Measurements from ENCODE around the gene MRGPRX1.
"Not testable (repeated sequence)": the region's sequence is repeated elsewhere in the genome, so short reads cannot be mapped to it uniquely, and the experiment has no call there.

Gene MRGPRX1

DNA sequence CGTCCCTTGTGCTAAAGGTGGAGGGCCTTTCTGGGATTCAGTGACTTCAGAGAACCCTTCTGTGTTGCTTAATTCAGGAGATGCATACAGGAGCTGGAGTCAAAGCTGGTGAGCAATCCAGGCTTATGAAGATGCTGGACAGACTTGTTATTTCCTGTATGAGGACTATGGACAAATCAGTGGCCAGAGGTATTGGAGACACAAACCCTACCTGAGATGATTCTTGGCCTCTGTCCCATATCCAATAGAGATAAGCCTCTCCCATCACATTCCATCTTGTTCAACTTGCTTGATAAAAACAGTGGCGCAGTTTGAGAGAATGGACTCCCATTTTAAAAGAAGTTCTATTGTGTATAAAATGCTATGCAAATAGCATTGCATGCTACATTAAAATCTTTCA, at the start of gene MRGPRX1:
TSS of gene MRGPRX1 (minus strand) at position 101 of the 400 bp plus-strand sequence. CDS start 4,630 bp downstream, outside the sequence.
- DNase-seq, result no peak

GRCh38 chr11:18987454-18988231, 48.4 kb upstream of the MRGPRX1 start:
- DNase-seq, result no peak

DNA sequence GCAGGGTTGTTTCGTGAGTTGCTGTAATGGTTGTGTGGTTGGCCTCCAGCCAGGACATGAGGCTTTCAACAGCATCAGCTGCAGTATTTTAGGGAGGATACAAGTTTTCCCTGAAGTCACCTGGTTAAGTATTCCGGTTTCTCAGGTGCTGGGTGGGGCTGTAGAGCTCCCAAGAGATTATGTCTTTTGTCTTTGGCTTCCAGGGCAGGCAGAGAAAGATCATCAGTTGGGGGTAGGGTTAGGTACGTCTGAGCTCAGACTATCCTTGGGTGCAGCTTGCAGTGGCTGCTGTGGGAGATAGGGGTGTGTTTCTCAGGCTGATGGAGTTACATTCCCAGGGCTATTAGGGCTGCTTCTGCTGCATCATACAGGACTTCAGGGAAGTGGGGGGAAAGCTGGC, 47.5 kb upstream of the MRGPRX1 start:
- no peak for DNase-seq

DNA sequence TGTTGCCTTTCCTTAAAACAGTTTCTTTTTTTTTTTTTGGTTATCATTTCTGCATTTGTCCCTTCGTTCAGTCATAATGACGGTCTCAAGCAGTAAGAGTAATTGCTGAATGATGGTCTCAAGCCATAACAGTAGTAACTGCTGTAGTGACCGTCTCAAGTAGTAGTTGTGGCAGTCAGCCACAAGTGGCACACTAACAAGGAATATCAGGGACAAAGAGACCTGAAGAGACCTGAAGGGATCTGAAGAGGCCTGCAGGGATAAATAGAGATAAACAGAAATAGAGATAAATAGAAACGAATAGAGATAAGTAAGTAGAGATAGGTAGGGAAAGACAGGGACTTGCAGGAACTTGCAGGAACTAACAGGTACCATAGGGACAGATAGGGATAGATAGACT, 42.7 kb upstream of the MRGPRX1 start:
- DNase-seq, result no peak

DNA sequence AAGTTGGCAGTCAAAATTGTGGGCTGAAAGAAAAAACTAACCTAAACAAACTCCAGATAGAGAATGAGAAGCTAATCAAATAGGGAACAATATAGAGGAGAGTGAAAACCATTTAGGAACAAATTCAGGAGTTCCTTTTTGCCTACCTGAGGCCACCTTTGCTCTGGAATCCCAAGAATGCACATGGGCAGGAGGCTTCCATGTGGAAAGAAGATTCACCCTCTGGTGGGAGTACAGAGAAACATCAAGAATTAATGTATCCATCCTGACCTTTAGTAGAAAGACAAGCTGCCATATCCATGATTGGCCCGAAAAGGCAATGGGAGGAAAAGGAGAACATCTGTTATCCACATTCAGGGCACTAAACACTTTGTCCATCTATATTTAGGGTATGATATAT, 35.0 kb upstream of the MRGPRX1 start:
- DNase-seq, result no peak

- no peak for DNase-seq
These were observed 33.1 kb upstream of the MRGPRX1 start for GRCh38 chr11:18972336-18972735.

- DNase-seq, result no peak
These were observed 30.5 kb upstream of the MRGPRX1 start for GRCh38 chr11:18969720-18970119.

DNA sequence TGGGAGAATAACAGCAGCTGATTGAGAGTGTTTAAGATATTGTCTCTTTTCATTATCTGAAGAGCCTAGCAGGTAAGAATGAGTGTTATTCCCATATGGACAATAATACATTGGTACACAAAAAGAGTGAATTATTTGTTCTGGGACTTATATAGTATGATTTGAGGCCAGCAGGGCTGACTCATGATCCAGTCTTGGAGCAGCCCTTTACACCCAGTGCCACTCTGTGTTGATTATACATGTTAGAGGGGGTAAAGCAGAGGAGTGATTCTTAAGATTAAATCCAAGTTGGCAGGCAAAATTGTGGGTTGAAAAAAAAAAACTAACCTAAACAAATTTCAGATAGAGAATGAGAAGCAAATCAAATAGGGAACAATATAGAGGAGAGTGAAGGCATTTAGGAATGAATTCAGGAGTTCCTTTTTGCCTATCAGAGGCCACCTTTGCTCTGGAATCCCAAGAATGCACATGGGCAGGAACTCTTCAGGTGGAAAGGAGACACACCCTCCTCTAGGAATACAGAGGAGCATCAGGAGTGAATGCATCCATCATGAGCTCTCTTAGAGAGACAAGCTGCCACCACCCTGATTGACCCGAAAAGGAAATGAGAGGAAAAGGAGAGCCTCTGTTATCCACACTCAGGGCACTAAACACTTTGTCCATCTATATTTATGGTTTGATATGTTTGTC, 19.2 kb upstream of the MRGPRX1 start:
- DNase-seq, result no peak

GRCh38 chr11:18956630-18957029, 17.4 kb upstream of the MRGPRX1 start:
- DNase-seq, result no peak

DNA sequence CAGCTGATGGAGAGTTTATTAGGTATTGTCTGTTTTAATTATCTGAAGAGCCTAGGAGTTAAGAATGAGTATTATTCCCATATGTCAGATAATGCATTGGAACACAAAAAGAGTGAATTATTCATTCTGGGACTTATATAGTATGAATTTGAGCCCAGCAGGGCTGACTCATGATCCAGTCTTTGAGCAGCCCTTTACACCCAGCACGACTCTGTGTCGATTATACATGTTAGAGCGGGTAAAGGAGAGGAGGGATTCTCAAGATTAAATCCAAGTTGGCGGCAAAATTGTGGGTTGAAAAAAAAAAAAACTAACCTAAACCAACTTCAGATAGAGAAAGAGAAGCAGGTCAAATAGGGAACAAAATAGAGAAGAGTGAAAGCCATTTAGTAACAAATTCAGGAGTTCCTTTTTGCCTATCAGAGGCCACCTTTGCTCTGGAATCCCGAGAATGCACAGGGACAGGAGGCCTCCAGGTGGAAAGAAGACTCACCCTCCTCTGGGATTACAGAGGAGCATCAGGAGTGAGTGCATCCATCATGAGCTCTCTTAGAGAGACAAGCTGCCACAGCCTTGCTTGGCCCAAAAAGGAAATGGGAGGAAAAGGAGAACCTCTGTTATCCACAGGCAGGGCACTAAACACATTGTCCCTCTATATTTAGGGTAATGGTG, 3.1 kb downstream of the MRGPRX1 start:
- DNase-seq, result no peak

DNA sequence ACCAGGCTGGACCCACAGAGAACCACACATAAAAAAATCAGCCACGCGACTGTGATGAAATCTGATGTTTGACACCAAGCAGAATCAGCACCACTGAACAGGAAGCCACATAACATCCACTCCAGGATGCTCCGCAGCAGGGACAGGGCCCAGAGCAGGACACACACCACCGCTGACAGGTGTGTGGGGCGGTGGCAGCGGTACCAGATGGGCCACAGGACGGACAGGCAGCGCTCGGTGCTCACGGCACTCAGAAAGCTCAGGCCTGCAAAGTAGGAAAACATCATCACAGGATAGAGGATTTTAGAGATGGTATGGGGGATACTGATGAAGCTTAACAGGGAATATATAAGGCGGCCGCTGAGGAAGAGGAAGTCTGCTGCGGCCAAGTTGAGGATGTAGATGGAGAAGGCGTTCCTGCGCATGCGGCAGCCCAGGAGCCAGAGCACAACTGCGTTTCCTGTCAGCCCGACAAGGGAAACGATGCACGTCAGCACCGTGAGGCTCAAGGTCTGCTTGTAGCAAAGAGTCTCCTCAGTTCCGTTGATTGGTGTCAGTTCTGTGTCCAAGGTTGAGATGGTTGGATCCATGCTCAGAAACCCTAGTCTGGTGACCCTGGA, 4.9 kb downstream of the MRGPRX1 start:
- no peak for DNase-seq

GRCh38 chr11:18927550-18928322, 11.5 kb downstream of the MRGPRX1 start:
- no peak for DNase-seq

- not testable (repeated sequence) for DNase-seq
These were observed 13.8 kb downstream of the MRGPRX1 start for GRCh38 chr11:18925426-18925825.

GRCh38 chr11:18912883-18913282, 26.3 kb downstream of the MRGPRX1 start:
- DNase-seq, result no peak

DNA sequence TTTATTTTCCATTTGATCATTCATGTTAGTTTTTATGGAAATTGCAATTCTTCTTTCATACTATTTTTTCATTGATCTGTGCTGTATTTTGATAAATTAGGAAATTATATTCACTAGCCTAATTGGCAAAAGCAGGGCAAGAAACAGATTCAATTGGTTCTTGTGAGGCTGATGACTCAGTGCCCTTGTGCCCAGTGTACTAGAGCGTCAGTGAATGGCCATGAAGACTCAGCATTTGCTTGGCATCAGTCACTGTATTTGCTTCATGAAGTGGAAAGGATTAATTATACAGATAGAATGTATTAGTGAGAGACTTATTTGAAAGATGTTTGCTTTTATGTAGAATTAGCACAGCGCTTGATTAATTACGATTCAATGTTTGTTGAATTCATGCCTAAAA, 31.8 kb downstream of the MRGPRX1 start:
- no peak for DNase-seq

- not testable (repeated sequence) for DNase-seq
These were observed 38.6 kb downstream of the MRGPRX1 start for GRCh38 chr11:18900637-18901036.

GRCh38 chr11:18900151-18900611, 39.0 kb downstream of the MRGPRX1 start:
- DNase-seq, result not testable (repeated sequence)

DNA sequence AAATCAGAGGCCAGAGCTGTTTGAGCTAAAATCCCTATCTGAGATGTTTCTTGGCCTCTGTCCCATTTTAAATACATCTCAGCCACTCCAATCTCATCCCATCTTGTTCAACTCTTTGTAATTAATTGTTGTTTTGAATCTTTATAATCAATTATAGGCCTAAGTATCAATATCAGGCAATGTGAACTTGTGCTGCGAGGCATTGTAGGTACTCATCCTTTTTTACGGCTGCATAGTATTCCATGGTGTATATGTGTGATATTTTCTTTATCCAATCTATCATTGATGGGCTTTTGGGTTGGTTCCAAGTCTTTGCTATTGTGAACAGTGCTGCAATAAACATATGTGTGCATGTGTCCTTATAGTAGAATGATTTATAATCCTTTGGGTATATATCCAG, 47.5 kb downstream of the MRGPRX1 start:
- DNase-seq, result not testable (repeated sequence)

DNA sequence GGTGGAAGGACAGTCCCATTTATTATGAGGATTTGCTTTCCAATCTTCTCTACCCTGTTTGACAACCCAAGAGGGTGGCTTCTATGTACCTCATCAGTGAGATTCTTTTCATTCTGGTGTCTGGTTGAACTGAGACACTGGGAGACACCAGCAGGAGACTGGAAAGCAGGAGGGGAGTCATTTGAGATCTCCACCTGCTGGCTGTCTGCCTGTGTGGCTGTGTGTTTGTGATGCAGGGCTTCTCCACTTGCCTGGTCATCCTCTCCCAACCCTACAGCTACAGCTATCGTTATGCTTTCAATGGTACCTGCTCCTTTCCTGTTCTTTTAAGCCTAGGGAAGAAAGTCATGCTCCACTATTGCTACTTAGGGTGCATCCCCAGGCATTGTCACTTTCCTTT, 48.6 kb downstream of the MRGPRX1 start:
- no peak for DNase-seq
